ENCODE data around the gene SRRD. TPM values are rescaled to one million over a fixed set of nuclear protein-coding genes. Genes with fewer than 3 reads are reported as not detected.

SRRD gene
- total and polyA plus RNA-seq, 2 of the 8 experiments (the other 6 are each of a cell fraction or from before 2014, with no cell fraction given) = 17.1 to 25.3 TPM

DNA sequence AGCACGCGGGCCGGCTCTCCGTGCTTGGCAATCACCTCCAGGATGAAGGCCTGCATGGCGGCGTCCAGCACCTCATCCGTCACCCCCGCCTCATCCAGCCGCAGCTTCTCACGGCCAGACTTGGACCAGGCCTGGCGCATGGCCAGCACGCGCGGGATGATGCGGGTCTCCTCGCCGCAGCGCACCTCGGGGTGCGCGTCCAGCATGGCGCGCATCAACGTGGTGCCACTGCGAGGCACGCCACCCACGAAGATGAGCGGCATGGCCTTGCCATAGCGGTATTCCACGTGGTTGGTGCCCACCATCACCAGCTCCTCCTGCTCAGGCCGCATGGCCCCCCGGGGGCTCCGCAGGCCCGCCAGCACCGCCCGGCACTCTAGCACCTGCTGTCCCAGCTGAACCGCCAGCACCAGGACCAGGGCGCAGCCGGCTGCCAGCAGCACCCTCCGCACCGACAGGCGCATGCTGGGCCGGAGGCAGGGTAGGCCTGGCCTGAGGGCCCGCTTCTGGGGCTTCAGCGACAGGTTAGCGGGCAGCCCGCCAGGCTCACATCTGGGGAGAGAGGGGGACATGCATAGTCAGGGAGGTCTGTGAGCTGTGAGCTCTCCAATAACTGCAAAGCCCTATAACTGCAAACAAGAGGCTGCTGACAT is 57.6 kb downstream of the SRRD start (continued):
- TF ChIP-seq, protein P1, sequence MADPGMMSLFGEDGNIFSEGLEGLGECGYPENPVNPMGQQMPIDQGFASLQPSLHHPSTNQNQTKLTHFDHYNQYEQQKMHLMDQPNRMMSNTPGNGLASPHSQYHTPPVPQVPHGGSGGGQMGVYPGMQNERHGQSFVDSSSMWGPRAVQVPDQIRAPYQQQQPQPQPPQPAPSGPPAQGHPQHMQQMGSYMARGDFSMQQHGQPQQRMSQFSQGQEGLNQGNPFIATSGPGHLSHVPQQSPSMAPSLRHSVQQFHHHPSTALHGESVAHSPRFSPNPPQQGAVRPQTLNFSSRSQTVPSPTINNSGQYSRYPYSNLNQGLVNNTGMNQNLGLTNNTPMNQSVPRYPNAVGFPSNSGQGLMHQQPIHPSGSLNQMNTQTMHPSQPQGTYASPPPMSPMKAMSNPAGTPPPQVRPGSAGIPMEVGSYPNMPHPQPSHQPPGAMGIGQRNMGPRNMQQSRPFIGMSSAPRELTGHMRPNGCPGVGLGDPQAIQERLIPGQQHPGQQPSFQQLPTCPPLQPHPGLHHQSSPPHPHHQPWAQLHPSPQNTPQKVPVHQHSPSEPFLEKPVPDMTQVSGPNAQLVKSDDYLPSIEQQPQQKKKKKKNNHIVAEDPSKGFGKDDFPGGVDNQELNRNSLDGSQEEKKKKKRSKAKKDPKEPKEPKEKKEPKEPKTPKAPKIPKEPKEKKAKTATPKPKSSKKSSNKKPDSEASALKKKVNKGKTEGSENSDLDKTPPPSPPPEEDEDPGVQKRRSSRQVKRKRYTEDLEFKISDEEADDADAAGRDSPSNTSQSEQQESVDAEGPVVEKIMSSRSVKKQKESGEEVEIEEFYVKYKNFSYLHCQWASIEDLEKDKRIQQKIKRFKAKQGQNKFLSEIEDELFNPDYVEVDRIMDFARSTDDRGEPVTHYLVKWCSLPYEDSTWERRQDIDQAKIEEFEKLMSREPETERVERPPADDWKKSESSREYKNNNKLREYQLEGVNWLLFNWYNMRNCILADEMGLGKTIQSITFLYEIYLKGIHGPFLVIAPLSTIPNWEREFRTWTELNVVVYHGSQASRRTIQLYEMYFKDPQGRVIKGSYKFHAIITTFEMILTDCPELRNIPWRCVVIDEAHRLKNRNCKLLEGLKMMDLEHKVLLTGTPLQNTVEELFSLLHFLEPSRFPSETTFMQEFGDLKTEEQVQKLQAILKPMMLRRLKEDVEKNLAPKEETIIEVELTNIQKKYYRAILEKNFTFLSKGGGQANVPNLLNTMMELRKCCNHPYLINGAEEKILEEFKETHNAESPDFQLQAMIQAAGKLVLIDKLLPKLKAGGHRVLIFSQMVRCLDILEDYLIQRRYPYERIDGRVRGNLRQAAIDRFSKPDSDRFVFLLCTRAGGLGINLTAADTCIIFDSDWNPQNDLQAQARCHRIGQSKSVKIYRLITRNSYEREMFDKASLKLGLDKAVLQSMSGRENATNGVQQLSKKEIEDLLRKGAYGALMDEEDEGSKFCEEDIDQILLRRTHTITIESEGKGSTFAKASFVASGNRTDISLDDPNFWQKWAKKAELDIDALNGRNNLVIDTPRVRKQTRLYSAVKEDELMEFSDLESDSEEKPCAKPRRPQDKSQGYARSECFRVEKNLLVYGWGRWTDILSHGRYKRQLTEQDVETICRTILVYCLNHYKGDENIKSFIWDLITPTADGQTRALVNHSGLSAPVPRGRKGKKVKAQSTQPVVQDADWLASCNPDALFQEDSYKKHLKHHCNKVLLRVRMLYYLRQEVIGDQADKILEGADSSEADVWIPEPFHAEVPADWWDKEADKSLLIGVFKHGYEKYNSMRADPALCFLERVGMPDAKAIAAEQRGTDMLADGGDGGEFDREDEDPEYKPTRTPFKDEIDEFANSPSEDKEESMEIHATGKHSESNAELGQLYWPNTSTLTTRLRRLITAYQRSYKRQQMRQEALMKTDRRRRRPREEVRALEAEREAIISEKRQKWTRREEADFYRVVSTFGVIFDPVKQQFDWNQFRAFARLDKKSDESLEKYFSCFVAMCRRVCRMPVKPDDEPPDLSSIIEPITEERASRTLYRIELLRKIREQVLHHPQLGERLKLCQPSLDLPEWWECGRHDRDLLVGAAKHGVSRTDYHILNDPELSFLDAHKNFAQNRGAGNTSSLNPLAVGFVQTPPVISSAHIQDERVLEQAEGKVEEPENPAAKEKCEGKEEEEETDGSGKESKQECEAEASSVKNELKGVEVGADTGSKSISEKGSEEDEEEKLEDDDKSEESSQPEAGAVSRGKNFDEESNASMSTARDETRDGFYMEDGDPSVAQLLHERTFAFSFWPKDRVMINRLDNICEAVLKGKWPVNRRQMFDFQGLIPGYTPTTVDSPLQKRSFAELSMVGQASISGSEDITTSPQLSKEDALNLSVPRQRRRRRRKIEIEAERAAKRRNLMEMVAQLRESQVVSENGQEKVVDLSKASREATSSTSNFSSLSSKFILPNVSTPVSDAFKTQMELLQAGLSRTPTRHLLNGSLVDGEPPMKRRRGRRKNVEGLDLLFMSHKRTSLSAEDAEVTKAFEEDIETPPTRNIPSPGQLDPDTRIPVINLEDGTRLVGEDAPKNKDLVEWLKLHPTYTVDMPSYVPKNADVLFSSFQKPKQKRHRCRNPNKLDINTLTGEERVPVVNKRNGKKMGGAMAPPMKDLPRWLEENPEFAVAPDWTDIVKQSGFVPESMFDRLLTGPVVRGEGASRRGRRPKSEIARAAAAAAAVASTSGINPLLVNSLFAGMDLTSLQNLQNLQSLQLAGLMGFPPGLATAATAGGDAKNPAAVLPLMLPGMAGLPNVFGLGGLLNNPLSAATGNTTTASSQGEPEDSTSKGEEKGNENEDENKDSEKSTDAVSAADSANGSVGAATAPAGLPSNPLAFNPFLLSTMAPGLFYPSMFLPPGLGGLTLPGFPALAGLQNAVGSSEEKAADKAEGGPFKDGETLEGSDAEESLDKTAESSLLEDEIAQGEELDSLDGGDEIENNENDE (IDR thresholded peaks at IDR 0.05; ENCODE audit: insufficient replicate concordance, low read length) = no peak
- TF ChIP-seq, protein P2, sequence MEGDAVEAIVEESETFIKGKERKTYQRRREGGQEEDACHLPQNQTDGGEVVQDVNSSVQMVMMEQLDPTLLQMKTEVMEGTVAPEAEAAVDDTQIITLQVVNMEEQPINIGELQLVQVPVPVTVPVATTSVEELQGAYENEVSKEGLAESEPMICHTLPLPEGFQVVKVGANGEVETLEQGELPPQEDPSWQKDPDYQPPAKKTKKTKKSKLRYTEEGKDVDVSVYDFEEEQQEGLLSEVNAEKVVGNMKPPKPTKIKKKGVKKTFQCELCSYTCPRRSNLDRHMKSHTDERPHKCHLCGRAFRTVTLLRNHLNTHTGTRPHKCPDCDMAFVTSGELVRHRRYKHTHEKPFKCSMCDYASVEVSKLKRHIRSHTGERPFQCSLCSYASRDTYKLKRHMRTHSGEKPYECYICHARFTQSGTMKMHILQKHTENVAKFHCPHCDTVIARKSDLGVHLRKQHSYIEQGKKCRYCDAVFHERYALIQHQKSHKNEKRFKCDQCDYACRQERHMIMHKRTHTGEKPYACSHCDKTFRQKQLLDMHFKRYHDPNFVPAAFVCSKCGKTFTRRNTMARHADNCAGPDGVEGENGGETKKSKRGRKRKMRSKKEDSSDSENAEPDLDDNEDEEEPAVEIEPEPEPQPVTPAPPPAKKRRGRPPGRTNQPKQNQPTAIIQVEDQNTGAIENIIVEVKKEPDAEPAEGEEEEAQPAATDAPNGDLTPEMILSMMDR (IDR thresholded peaks at IDR 0.05; ENCODE audit: control extremely low read depth in 1 of 3, insufficient read depth in 1 of 3, low read depth in 1 of 3, low read length in 3 of 3) = no peak
- no peak for TF ChIP-seq BRCA1 (IDR thresholded peaks at IDR 0.05; ENCODE audit: low read depth, low read length)
- TF ChIP-seq GTF2F1 (IDR thresholded peaks at IDR 0.05; ENCODE audit: borderline replicate concordance, low read depth, low read length) = no peak
- no peak for TF ChIP-seq MAFK (IDR thresholded peaks at IDR 0.05; ENCODE audit: low read depth, low read length)
- TF ChIP-seq POU5F1 (IDR thresholded peaks at IDR 0.05; ENCODE audit: low read depth, low read length) = no peak
- TF ChIP-seq TEAD4 (IDR thresholded peaks at IDR 0.05; ENCODE audit: low read depth, low read length) = no peak
- no peak for TF ChIP-seq KDM5A (IDR thresholded peaks at IDR 0.05; ENCODE audit: low read length)
